GM12878 (cell line): ENCODE data around the gene PHC1.

Experiments used
- POLR2AphosphoS5 ChIP-seq: IDR thresholded peaks from 2 replicates; pipeline ENCODE4 v1.6.1; 2011; ENCODE audit warnings: mild to moderate bottlenecking, low read length, inconsistent platforms
- REST ChIP-seq: IDR thresholded peaks from 2 replicates; pipeline ENCODE4 v1.6.1; 2012; ENCODE audit warnings: mild to moderate bottlenecking, low read depth, low read length
- SMC3 ChIP-seq: IDR thresholded peaks from 2 replicates; pipeline ENCODE4 v1.6.1; 2011; ENCODE audit warnings: low read length, improper control_type of control experiment, borderline replicate concordance
- USF2 ChIP-seq: IDR thresholded peaks from 2 replicates; pipeline ENCODE4 v1.6.1; 2011; ENCODE audit warnings: low read depth, low read length, improper control_type of control experiment, borderline replicate concordance

GRCh38 chr12:8917031-8917430 is 2.7 kb downstream of the PHC1 start:
- TF ChIP-seq USF2 (no peak), REST (no peak), POLR2AphosphoS5 (no peak), SMC3 (no peak)
